CD4-positive, alpha-beta T cell (primary cell): ENCODE results near the gene ELP5. TPM values are rescaled to one million over a fixed set of nuclear protein-coding genes. Genes with fewer than 3 reads are reported as not detected.

Experiments
- ATAC-seq: fragments of 200-7000 bp; cut with Tn5 transposase; one replicate; pipeline ENCODE4 v1.10.0; 2022; ENCODE audit warnings: mild to moderate bottlenecking; ENCODE audit not compliant: poor library complexity
- CTCF ChIA-PET: fragments of 350-600 bp; sonication (Branson Sonifier 250); formaldehyde crosslinking; loops from one replicate; lab custom pipeline; 2021; ENCODE audit warnings: antibody characterized with exemption, inconsistent platforms; lab: Charles Lee
- POLR2A ChIA-PET: fragments of 350-600 bp; sonication (Branson Sonifier 250); formaldehyde crosslinking; loops from one replicate; lab custom pipeline; 2021; ENCODE audit warnings: antibody characterized with exemption, inconsistent platforms; lab: Charles Lee
- DNase-seq, 14 experiments: peaks; one replicate each; pipeline ENCODE4 v3.0.0-alpha.2; 2013 to 2020; ENCODE audit warnings: mixed read lengths in 2 of 14
- H3K27ac ChIP-seq, 2 donors: one replicate each; pipeline versions ENCODE4 v1.5.1 to v1.7.0; 2013; ENCODE audit warnings: low read length in 2 of 2, low read depth in 1 of 2, mild to moderate bottlenecking in 1 of 2
- H3K27me3 ChIP-seq, 2 experiments: 1 replicate in 1 of 2; 2 replicates in 1 of 2; pipeline versions ENCODE4 v1.6.1 to v1.7.0; 2013; ENCODE audit warnings: low read length in 2 of 2, control low read depth in 1 of 2, mild to moderate bottlenecking in 1 of 2, moderate library complexity in 1 of 2; ENCODE audit not compliant: insufficient read depth in 2 of 2, control insufficient read depth in 1 of 2
- H3K36me3 ChIP-seq: one replicate; pipeline ENCODE4 v1.6.1; 2013; ENCODE audit warnings: low read length, control low read depth; ENCODE audit not compliant: insufficient read depth
- H3K4me1 ChIP-seq: one replicate; pipeline ENCODE4 v1.6.1; 2013; ENCODE audit warnings: low read length, control low read depth; ENCODE audit not compliant: insufficient read depth
- H3K4me3 ChIP-seq: one replicate; pipeline ENCODE4 v1.5.1; 2013; ENCODE audit warnings: mild to moderate bottlenecking, low read length, moderate library complexity
- H3K9me3 ChIP-seq, 2 experiments: 1 replicate in 1 of 2; 2 replicates in 1 of 2; pipeline versions ENCODE4 v1.6.1 to v1.7.0; 2013; ENCODE audit warnings: low read length in 2 of 2, mild to moderate bottlenecking in 2 of 2, control low read depth in 1 of 2, moderate library complexity in 1 of 2; ENCODE audit not compliant: control insufficient read depth in 1 of 2, insufficient read depth in 1 of 2
- H3K27ac Mint-ChIP-seq: one replicate; pipeline ENCODE4 v1.8.0; 2020; ENCODE audit warnings: mixed read lengths
- H3K27me3 Mint-ChIP-seq: one replicate; pipeline ENCODE4 v1.8.0; 2021; ENCODE audit warnings: mixed read lengths
- H3K36me3 Mint-ChIP-seq: one replicate; pipeline ENCODE4 v1.8.0; 2021; ENCODE audit warnings: low read depth, mixed read lengths
- H3K4me1 Mint-ChIP-seq: one replicate; pipeline ENCODE4 v1.8.0; 2021; ENCODE audit warnings: low read depth, mixed read lengths
- H3K4me3 Mint-ChIP-seq: one replicate; pipeline ENCODE4 v1.8.0; 2020; ENCODE audit warnings: mild to moderate bottlenecking, mixed read lengths
- H3K9me3 Mint-ChIP-seq: one replicate; pipeline ENCODE4 v1.8.0; 2020; ENCODE audit warnings: mixed read lengths
- CTCF ChIP-seq: fragments of 200-600 bp; IDR thresholded peaks from one replicate; pipeline ENCODE4 v1.8.0; 2022; ENCODE audit warnings: antibody characterized with exemption, mild to moderate bottlenecking
- intact Hi-C, 2 experiments: fragments of 100-400 bp; cut with DNase I in 1 of 2; cut with micrococcal nuclease in 1 of 2; formaldehyde crosslinking; loops; one replicate each; pipeline versions ENCODE4 v1.15.1 to v1.9.0; 2023 to 2025; cut with DNase I, micrococcal nuclease
- total RNA-seq, 174 experiments: library from RNA in 2 of 174; stranded (reverse) in 2 of 174; gene quantifications; one replicate each; pipeline ENCODE4 v1.2.3 and lab custom pipeline; 2021 to 2026

The ELP5 gene
- total RNA-seq, 2 experiments from 2014 or later, result 20.1 to 21.3 TPM

- H3K27me3 ChIP-seq, result peaks cover 6 to 17% of the 10 kb centered on the region in 2 experiments
- ATAC-seq, result no peak
- Mint-ChIP-seq H3K27me3 (peaks cover 45% of the 10 kb centered on the region), H3K4me3 (no peak overlapping the region), H3K27ac (no peak overlapping the region), H3K9me3 (no peaks in the 10 kb centered on the region), H3K4me1 (peaks cover 10% of the 10 kb centered on the region), H3K36me3 (no peaks in the 10 kb centered on the region)
- POLR2A ChIA-PET, result no interaction called here
- no peak for TF ChIP-seq CTCF
- no peak overlapping the region for H3K4me3 ChIP-seq
- no peaks in the 10 kb centered on the region for H3K9me3 ChIP-seq
- peaks cover 15% of the 10 kb centered on the region for H3K4me1 ChIP-seq
- no peaks in the 10 kb centered on the region for H3K36me3 ChIP-seq
- no peak overlapping the region for H3K27ac ChIP-seq
- intact Hi-C loops, result loop anchor here in 1 of 2 experiments (5.0 kb wide), 1 partner anchor 243 kb away; no protein-coding TSS in a partner anchor
- no peak for DNase-seq
- CTCF ChIA-PET, result no interaction called here
Observed at GRCh38 chr17:7290166-7290565, 38.2 kb downstream of the ELP5 start.

- H3K4me3 Mint-ChIP-seq, result no peak overlapping the region
- no peak overlapping the region for H3K4me3 ChIP-seq
- intact Hi-C loops, result loop anchor here in 1 of 2 experiments (5.0 kb wide), 1 partner anchor 243 kb away; no protein-coding TSS in a partner anchor
- H3K4me1 ChIP-seq, result peaks cover 20% of the 10 kb centered on the region
- H3K9me3 ChIP-seq, result no peaks in the 10 kb centered on the region
- ATAC-seq, result no peak
- no peaks in the 10 kb centered on the region for H3K36me3 ChIP-seq
- no peaks in the 10 kb centered on the region for H3K36me3 Mint-ChIP-seq
- peaks cover 15% of the 10 kb centered on the region for H3K4me1 Mint-ChIP-seq
- no peak for DNase-seq
- H3K27ac ChIP-seq, result no peak overlapping the region
- peaks cover 49% of the 10 kb centered on the region for H3K27me3 Mint-ChIP-seq
- H3K27me3 ChIP-seq, result peaks cover 10 to 21% of the 10 kb centered on the region in 2 experiments
- ChIA-PET POLR2A (no interaction called here), CTCF (no interaction called here)
- no peak for TF ChIP-seq CTCF
- no peak overlapping the region for H3K27ac Mint-ChIP-seq
- H3K9me3 Mint-ChIP-seq, result no peaks in the 10 kb centered on the region
Observed at GRCh38 chr17:7290685-7291084, 38.7 kb downstream of the ELP5 start.

- no peaks in the 10 kb centered on the region for H3K9me3 Mint-ChIP-seq
- no peak for TF ChIP-seq CTCF
- POLR2A ChIA-PET, result no interaction called here
- peaks cover 14 to 21% of the 10 kb centered on the region in 2 experiments for H3K27me3 ChIP-seq
- ATAC-seq, result no peak
- H3K4me1 ChIP-seq, result peaks cover 32% of the 10 kb centered on the region
- no peaks in the 10 kb centered on the region for H3K9me3 ChIP-seq
- H3K4me3 ChIP-seq, result no peak overlapping the region
- no peaks in the 10 kb centered on the region for H3K36me3 Mint-ChIP-seq
- H3K4me1 Mint-ChIP-seq, result peaks cover 19% of the 10 kb centered on the region
- H3K27me3 Mint-ChIP-seq, result peaks cover 49% of the 10 kb centered on the region
- CTCF ChIA-PET, result no interaction called here
- H3K27ac ChIP-seq, result no peak overlapping the region
- H3K36me3 ChIP-seq, result no peaks in the 10 kb centered on the region
- intact Hi-C loops, result loop anchor here in 1 of 2 experiments (5.0 kb wide), 1 partner anchor 245 kb away; no protein-coding TSS in a partner anchor
- DNase-seq, result no peak
- no peak overlapping the region for H3K4me3 Mint-ChIP-seq
- H3K27ac Mint-ChIP-seq, result no peak overlapping the region
Observed at GRCh38 chr17:7292194-7292593, 40.2 kb downstream of the ELP5 start.
